CMK (cell line): ENCODE data around the gene ZC3H7B.
"Not testable (repeated sequence)": the region's sequence is repeated elsewhere in the genome, so short reads cannot be mapped to it uniquely, and the experiment has no call there.

Source experiments
- DNase-seq: peaks from one replicate; pipeline ENCODE4 v3.0.0-alpha.2; 2010; ENCODE audit warnings: low read depth

The ZC3H7B gene, protein sequence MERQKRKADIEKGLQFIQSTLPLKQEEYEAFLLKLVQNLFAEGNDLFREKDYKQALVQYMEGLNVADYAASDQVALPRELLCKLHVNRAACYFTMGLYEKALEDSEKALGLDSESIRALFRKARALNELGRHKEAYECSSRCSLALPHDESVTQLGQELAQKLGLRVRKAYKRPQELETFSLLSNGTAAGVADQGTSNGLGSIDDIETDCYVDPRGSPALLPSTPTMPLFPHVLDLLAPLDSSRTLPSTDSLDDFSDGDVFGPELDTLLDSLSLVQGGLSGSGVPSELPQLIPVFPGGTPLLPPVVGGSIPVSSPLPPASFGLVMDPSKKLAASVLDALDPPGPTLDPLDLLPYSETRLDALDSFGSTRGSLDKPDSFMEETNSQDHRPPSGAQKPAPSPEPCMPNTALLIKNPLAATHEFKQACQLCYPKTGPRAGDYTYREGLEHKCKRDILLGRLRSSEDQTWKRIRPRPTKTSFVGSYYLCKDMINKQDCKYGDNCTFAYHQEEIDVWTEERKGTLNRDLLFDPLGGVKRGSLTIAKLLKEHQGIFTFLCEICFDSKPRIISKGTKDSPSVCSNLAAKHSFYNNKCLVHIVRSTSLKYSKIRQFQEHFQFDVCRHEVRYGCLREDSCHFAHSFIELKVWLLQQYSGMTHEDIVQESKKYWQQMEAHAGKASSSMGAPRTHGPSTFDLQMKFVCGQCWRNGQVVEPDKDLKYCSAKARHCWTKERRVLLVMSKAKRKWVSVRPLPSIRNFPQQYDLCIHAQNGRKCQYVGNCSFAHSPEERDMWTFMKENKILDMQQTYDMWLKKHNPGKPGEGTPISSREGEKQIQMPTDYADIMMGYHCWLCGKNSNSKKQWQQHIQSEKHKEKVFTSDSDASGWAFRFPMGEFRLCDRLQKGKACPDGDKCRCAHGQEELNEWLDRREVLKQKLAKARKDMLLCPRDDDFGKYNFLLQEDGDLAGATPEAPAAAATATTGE

DNA sequence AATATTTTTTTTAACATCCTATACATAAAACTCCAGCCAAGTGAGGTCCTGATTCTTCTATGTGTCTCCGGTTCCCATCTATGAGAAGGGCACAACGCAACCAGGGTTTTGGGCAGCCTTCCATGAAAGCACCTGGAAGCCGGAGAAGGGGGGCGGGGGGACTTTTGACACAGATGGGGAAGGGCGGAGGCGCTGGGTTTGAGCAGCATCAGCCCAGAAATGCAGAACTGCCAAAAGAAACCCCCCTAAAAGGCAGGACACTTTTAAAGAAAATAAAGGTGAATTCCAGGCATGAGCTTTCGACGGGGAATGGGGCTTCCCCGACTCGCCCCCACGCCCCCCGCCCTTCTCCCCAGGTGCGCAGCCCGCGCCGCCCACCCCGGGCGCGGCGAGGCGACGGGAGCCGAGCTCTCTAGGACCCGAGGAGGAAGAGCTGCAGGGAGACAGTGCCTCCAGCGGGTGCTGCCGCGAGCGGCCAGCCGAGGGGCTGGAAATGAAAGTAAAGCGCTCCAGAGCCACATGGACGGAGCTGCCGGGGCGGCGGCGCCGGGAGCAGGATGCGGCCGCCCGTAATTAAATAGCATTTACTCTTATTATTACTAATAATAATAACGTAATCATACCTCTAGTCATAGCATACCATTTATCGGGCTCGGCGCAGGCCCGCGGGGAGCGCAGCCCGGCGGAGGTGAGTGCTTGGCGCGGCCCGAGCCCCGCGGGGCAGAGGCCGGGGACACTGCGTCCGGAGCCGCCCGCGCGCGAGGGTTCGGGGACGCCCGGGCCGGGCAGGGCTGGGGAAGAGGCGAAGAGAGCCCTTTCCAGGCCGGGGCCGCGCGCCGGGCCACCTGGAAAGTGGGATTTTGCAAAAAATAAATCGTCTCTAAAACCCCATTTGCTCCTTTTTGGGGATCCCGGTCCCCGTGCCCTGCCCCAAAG lies at the start of gene ZC3H7B:
Gene ZC3H7B, plus strand, starts transcription at position 441 of the 936 bp plus-strand sequence. CDS start 19,136 bp downstream, outside the sequence.
- peak; percentile 26 for DNase-seq

DNA sequence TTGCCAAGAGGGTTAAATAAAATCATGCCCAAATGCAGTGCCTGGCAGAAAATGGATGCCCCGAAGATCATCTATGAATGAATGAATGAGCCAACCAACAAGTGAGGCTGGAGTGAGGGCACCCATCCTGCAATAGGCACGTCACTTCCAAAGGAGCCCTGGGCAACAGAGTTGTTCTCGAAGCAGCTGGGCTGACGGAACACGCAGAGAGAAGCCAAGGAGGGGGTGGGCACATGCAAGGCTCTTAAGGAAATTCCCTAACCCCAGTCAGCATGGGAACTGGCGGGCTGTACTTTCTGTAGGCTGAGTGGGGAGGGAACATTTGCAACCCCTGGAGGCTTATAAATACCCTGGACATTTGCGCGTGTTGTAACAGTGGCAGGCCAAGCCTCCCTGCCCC lies 49.0 kb upstream of the ZC3H7B start:
- DNase-seq: no peak

DNA sequence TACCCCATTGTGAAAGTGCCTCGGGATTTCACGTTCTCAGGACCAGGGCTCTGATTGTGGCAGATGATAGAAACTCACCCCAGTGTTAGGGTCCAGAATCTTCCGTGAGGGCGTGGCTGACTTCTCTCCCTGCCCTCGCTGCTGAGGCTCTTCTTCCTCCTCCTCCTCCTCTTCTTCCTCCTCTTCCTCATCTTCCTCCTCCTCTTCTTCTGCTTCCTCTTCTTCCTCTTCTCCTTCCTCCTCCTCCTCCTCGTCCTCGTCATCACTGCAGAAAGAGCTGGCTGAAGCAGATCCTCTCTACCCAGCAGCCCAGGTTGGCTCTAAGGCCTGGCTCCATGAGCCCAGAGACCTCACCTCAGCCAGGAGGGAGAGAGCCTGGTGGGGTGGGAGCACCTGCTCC lies 47.1 kb upstream of the ZC3H7B start:
- no peak for DNase-seq

DNA sequence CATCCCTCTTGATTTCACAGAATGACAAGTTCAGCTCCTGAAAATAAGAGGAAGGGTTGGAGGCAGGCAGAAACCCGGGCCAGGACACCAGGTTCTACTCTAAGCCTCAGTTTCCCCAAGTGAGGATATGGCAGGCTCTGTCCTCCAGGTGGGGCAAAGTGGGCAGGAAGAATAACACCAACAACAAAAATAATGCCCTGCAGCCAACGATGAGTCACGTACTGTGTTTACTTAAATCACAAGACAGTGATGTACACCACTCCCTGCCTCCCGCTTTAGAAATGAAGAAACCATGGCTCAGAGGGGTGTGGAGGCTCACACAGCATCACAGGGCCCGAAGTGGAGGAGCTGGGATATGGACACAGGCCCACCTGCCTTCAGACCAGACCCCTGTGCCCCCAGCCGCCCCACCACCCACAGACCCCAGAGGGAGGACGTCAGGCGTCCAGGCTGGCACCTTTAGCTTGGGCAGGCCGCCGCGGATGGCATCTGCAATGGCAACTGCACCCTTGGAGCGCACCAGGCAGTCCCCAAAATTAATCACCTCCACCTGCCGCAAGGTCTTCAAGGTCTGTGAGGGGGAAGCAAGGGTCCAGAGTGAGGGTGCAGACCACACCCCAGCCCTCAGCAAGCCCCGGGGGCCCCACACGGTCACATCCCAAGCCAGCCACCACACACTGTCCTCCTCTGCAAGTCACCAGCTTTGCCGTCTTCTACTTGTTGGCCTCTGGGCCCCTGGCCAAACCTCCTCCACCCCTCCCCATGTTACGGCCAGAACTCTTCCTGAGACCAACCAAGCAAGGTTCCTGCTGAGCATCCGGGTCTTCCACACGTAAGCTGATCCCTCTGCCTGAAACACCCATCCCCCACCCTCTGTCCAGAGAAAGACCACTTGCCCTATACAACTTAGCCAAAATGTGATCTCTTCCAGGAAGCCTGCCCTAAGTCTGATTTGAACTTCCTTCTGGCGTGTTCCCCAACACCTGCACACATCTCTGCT lies 44.8 kb upstream of the ZC3H7B start:
- DNase-seq: no peak

DNA sequence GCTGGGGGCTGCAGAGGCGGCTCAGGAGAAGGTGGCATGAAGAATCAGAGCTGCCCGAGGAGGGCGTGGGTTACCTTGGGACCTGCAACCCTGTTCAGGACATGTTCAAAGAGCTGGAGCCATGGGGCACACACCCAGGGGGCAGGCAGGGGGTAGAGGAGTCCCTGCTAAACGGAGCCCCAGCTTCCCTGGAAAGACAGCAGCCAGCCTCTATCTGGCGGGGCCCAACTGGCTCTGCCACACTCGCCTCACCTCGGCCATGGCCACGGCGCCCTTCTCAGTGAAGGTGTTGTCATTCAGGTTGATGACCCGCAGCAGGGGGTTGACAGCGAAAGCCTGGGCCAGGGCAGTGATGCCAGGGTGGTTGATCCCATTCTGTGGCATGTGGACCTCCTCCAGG lies 43.6 kb upstream of the ZC3H7B start:
- DNase-seq: no peak

DNA sequence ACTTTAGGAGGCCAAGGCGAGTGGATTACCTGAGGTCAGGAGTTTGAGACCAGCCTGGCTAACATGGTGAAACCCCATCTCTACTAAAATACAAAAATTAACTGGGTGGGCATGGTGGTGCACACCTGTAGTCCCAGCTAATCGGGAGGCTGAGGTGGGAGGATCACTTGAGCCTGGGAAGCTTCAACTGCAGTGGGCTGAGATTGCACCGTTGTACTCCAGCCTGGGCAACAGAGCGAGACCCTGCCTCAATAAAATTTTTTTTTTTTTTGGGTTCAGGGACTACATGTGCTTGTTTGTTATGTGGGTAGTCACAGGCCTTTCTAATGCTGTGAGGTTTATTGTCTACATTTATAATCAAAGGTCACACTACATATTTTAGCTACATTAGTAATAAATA lies 41.6 kb upstream of the ZC3H7B start:
- not testable (repeated sequence) for DNase-seq

DNA sequence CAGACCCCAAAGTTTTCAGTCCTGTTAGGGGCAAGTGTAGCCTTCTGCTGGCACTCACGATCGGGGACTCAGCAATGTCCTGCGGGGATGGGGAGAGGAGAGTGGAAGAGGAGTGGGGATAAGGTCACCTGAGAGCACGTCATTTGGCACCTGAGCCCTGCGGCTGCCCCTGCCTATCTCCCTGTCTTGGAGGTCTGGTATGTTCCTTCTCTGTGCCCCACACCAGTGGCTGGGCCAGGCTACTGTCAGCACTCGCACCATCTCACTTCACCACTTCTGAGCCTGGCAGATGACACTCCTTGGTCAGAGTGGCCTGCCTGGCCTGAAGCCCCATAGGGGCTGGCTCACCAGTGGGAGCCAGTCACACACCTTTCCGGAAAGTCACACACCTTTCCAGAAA lies 40.5 kb upstream of the ZC3H7B start:
- DNase-seq: no peak

DNA sequence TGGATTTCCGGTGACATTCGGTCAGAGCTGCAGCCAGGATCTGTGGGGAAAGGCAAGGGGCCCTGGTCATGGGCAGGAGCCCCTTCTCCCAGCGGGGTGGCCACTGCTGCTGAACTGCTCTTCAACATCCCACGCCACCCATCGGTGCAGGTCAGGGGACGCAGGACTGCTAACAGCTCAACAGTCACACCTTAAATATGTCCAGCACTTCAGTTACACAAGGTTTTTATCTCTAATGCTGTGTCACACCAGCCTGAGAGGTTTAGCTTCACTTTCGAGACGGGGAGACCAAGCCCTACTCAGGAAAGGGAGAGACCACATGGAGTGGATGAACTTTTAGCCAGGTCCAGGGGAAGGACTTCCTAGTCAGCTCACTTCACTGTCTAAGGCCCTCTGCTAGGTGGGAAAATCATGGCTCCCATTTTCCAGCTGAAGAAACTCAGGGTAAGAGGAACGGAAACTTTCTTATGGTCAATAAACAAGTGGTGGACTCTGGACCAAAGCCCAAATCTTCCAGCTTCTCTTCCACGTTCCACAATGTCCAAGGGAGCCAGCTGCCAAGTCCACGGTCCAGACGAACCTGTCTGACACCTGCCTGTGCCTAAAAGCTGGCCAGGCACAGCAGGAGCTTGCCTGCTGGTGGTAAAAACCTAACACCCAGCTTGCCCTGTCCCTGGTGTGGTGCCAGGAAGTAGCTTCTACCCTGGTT lies 39.6 kb upstream of the ZC3H7B start:
- DNase-seq: no peak

DNA sequence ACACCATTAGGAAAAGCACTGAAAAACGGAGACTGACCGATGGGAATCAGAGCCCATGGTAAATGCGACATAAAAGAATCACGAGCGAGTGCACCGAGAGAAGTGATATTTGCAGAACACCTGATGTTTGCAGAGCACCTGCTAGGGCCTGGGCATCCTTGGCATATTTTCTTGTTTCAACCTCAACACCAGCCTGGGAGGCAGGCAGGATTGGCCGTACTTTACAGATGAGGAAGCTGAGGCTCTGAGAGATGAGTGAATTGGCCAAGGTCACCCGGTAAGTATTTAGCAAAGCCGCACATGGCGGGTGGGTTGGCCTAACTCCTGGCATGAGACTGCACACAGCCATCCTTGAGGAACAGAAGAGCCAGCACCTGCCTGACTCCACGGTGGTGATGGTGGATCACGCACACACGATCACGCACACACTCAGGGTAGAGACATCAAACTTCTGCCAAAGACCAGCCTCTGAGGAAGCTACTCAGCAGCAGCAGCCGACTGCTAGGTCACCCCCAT lies 39.0 kb upstream of the ZC3H7B start:
- DNase-seq: no peak

DNA sequence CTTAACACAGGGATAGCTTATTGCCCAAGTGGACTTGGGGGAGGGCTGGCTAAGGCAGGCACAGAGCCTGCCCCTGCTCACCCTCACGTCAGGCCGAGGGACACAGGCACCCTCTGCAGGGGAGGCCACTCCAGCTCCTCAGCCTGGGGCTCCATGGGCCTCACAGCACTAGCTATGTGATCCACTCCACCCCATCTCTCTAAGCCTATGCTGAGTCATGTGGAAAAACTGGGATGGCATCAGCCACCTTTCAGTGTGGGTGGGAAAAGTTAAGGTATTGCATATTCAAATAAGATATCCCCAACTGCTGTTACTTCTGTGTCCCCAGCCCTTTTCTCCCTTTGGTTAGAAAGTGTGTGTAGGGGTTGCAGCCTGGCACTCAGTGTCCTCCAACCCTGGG lies 37.6 kb upstream of the ZC3H7B start:
- no peak for DNase-seq

DNA sequence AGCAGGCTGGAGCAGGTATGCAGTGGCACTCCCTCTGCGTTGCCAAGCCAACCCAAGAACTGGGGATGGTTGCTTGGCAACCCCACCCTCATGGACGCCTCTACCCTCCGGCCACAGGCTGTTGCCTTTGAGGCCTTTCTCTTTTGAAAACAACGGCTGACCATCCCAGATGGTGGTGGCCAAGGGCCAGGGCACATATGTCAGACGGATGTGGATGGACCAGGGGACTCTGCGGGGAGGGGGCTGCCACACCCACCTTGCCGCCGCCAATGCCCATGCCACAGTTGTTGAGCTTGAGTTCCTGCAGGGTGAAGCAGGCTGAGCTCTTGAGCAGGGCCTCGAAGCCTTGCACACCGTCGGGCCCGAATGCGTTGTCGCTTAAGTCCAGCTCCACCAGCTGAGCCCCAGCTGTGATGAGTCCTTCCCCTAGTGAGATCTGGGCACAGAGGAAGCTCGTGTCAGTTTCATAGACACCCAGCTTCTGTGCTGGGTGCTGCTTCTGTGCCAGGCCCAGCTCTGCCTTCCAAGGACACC lies 36.9 kb upstream of the ZC3H7B start:
- no peak for DNase-seq

DNA sequence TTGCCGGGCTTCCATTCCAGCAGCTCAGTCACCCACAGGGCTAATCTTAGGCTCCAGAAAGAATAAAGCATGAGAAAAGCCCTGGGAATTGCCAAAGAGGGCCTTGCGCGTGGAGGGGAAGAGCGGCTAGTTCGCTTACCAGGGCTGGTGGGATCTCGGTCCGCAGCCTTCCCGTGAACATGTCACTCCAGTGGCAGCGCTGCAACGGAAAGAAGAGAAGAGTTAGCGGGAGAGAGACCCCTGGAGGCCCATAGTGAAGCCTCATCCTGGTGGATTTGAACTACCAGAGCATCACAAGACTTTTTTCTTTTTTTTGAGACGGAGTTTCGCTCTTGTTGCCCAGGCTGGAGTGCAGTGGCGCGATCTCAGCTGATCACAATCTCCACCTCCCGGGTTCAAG lies 33.4 kb upstream of the ZC3H7B start:
- DNase-seq: no peak

DNA sequence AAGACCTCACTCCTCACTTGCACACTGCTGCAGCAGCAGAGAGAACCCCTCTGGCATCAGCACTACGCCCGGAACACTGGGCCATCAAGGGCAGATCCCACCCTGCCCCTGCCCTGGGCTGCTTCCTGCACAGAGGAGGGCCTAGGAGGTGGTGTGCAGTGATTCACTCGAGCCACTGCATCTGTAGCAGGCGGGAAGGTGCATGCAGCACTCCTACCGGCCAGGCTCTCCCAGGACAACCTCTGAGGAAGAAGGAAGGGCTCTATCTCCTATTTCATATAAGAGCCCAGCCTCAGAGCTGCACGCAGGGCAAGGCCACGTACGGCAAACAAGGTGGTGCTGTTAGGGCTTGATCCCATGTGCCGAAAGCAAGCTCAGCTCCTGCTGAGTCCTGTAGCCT lies 29.5 kb upstream of the ZC3H7B start:
- DNase-seq: no peak

DNA sequence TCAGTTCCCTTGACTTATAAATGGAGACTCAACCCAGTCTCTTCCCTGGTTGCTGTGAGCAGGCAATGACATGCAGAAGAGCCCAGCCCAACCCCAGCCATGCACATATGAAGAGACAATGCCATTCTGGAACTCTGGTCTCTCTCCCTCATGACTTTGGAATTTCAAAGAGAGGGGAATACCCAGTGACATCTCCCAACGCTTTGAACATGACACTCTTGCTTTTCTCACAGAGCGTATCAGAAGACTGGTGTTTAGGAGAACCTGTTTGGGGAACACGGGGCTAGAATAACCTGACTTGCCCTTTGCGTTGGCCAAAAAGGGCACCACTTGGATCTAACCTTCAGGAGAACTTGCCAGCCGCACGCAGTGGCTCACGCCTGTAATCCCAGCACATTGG lies 28.2 kb upstream of the ZC3H7B start:
- no peak for DNase-seq

DNA sequence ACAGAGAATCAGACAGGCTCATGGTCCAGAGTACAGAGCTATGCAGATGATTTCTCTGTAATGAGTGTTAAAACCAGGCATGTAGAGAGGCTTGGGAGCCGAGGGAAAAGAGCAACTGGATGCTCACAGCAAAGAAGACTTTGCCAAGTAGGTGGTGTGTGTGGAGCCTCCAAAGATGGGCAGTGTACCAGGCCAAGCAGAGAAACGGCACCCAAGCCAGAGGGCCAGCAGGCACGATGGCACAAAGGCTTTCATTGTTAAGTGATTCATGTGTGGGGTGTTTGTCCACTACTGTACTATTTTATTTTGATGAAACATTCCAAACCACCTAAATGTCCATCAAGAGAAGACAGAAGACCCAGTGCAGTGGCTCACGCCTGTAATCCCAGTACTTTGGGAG lies 26.5 kb upstream of the ZC3H7B start:
- DNase-seq: no peak

DNA sequence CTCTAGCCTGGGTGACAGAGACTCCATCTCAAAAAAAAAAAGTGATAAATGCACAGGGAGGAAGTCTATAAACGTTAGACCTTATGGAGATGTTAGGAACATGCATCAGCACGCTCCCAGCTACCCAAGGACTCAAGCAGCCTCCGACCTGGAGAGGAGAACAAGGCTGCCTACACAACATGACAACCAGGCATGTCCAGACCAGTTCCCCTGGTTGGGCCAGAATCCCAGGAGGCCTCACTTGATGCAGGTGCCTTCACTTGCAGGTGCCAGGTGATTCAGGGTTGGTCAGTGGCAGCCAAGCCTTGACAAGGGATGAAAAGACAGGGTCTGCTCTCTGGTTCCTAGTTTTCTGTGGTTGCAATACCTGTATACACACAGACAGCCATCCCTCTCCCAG lies 21.3 kb upstream of the ZC3H7B start:
- no peak for DNase-seq

DNA sequence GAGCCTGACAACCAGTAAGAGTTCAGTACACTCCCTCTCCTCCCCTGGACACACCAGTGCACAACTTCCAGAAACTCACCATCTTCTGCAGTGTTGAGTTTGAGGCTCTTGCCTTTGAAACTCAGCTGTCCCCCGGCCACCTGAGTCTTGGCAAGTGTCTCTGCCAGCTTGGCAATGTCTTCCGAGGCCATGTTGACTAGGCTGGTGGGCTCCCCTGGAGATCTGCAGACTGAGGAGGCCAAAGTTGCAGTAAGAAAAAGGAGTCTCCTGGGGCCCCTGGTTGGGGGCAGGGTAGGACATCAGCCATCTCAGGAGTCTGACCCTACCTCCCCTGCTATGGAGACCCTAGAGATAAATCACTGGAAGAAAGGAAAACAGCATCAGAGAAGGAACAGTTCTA lies 20.5 kb upstream of the ZC3H7B start:
- no peak for DNase-seq

DNA sequence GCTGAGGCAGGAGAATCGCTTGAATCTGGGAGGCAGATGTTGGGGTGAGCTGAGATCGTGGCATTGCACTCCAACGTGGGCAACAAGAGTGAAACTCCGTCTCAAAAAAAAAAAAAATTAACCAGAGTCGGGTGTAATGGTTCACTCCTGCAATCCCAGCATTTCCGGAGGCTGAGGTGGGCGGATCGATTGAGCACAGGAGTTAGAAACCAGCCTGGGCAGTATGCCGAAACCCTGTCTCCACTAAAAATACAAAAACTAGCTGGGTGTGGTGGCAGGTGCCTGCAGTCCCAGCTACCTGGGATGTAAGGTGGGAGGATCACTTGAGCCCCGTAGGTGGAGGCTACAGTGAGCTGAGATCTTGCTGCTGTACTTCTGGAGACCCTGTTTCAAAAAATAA lies 16.9 kb upstream of the ZC3H7B start:
- DNase-seq: no peak

DNA sequence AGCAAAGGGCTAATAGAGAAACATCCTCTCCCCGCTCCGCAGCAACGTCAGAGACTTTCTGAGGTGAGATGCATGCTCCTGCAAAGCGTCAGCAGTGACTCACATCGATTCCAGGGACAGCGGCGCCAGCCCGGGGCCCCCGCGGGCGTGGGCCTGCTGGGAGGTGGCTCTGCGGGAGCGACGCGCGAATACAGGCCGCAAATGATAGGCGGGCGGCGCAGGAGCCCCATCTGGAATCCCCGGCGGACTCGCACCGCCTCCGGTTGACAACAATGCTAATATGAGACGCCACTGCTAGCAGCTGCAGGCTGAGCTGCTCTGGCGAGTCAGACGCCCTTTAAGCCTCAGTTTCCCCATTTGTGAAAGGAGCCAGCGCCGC lies 15.9 kb upstream of the ZC3H7B start:
- DNase-seq: peak; percentile 22
